ENCODE data around the gene DPEP2.
"Not testable (repeated sequence)": the region's sequence is repeated elsewhere in the genome, so short reads cannot be mapped to it uniquely, and the experiment has no call there.

The DPEP2 gene

DNA sequence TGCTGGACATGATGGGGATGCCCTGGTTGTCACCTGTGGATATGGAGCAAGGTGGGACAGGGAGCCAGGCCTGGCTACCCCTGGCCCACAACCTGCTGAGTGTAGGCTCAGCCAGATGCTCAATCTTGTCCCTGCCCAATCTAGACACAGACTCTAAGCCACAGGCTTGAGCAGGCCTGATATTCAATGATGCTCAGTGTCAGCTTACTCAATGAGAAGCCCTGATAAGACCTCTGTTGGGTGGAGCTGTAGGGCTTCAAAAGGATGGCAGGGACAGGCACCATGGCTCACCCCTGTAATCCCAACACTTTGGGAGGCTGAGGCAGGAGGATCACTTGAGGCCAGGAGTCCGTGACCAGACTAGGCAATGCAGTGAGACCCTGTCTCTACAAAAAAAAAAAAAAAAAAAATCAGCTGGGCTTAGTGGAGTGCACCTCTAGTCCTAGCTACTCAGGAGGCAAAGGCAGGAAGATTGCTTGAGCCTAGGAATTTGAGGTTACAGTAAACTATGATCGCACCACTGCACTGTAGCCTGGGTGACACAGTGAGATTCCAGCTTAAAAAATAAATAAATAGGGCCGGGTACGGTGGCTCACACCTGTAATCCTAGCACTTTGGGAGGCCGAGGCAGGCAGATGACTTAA is 58.7 kb downstream of the DPEP2 start:
- no peak for DNase-seq (ENCODE audit: extremely low read depth in 1 of 2, low read depth in 1 of 2)

DNA sequence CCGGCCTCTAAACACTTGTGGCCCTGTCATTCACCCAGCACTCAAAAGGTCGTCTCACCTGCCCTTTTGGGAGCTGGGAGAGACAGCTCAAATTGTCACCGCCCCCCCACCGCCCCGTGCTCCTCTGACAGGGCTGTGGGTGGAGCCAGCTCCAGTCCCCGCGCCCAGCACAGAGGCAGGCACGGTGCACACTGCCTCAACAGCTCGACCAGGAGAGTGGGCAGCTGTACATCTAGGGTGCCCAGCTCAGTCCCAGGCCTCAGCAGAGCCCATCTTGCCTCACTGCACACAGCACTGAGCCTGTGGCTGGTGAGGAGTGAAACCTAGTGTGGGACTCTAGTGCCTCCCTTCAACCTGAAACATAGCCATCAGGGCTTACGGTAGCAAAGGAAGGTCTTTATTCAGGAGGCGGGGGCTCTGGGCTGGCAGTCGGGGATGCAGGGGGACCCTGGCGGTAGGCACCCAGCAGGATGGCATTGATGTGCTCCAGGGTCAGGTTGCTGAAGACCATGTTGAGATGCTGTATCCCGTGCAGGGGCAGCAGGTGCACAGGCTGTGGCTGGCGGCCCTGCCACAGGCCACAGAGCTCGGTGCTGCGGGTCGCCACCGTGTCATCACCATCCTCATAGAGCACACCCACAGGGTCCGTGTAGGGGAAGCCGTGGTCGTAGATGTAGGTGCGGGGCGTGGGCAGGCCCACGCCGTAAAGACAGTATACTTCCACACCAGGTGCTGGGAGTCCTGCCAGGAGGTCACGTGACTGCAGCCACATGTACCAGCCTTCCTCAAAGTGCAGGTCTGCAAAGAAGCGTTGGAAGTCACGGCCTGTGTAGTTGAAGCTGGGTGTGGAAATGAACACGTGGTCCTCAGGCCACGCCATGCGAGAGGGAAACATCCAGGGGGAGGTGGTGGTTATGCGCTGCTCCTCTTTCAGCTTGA is 59.5 kb downstream of the DPEP2 start:
- DNase-seq (ENCODE audit: extremely low read depth in 1 of 2, low read depth in 1 of 2), result no peak

DNA sequence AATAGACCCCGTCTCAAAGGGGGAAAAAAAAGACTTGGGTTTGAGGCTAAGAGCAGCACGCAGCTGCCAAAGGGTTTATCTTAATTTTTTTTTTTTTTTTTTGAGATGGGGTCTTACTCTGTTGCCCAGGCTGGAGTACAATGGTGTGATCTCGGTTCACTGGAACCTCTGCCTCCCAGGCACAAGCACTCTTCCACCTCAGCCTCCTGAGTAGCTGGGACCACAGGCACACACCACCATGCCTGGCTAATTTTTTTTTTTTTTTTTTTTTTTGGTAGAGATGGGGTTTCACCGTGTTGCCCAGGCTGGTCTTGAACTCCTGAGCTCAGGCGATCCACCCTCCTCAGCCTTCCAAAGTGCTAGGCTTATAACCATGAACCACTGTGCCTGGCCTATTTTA is 61.6 kb downstream of the DPEP2 start:
- not testable (repeated sequence) for DNase-seq (ENCODE audit: extremely low read depth in 1 of 2, low read depth in 1 of 2)

All from activated CD8-positive, alpha-beta memory T cell treated with anti-CD3 and anti-CD28 coated beads for 1 hour (primary cell).